Panc1 (cell line): ENCODE data around the gene NMRAL1. TPM values are rescaled to one million over a fixed set of nuclear protein-coding genes. Genes with fewer than 3 reads are reported as not detected.

Experiments used
- ATAC-seq: fragments of 200-7000 bp; cut with Tn5 transposase; 2 replicates; pipeline ENCODE4 v1.9.1; 2020; ENCODE audit warnings: mild to moderate bottlenecking, moderate library complexity
- BruUV-seq: library from RNA; stranded (reverse); fragments of 400-500 nt; replicated peaks from 2 replicates; lab custom pipeline; 2021; lab: Mats Ljungman, UMichigan
- CTCF ChIA-PET: fragments of 300-600 bp; sonication (Branson Sonifier 250); formaldehyde crosslinking; loops from one replicate; lab custom pipeline; 2022; ENCODE audit warnings: antibody characterized with exemption; lab: Charles Lee
- POLR2A ChIA-PET: fragments of 300-600 bp; sonication (Branson Sonifier 250); formaldehyde crosslinking; loops from one replicate; lab custom pipeline; 2022; ENCODE audit warnings: antibody characterized with exemption; lab: Charles Lee
- DNase-seq: peaks from one replicate; pipeline ENCODE4 v3.0.0-alpha.2; 2010; ENCODE audit warnings: low read depth, low spot score
- H3K27ac ChIP-seq: 2 replicates; pipeline ENCODE4 v1.5.1; 2011; ENCODE audit warnings: mild to moderate bottlenecking, low read length, inconsistent platforms
- H3K27me3 ChIP-seq: fragments of 200-500 bp; sonication (Bioruptor generic); 2 replicates; pipeline ENCODE4 v1.6.0; 2014; ENCODE audit warnings: low read length, inconsistent platforms; ENCODE audit not compliant: control insufficient read depth, insufficient read depth
- H3K36me3 ChIP-seq: fragments of 200-500 bp; sonication (Bioruptor generic); 2 replicates; pipeline ENCODE4 v1.5.1; 2014; ENCODE audit warnings: inconsistent platforms, mild to moderate bottlenecking, low read length, moderate library complexity; ENCODE audit not compliant: control insufficient read depth, insufficient read depth
- H3K4me1 ChIP-seq: 2 replicates; pipeline ENCODE4 v1.5.1; 2011; ENCODE audit warnings: inconsistent platforms, mild to moderate bottlenecking, low read length, moderate library complexity; ENCODE audit not compliant: control insufficient read depth, insufficient read depth
- H3K4me3 ChIP-seq, 2 experiments: 2 replicates each; pipeline ENCODE4 v1.5.1; 2011 to 2012; ENCODE audit warnings: low read depth in 2 of 2, low read length in 2 of 2, mild to moderate bottlenecking in 2 of 2, inconsistent platforms in 1 of 2, moderate library complexity in 1 of 2
- H3K9me3 ChIP-seq: fragments of 200-500 bp; sonication (Bioruptor generic); 2 replicates; pipeline ENCODE4 v1.5.1; 2014; ENCODE audit warnings: low read depth, mild to moderate bottlenecking, inconsistent platforms, low read length, moderate library complexity; ENCODE audit not compliant: control insufficient read depth, insufficient read depth
- POLR2AphosphoS5 ChIP-seq: IDR thresholded peaks from 2 replicates; pipeline ENCODE4 v1.6.1; 2012; ENCODE audit warnings: mild to moderate bottlenecking, low read depth, low read length, moderate library complexity
- SIN3A ChIP-seq: IDR thresholded peaks from 2 replicates; pipeline ENCODE4 v1.6.1; 2012; ENCODE audit warnings: low read depth, mild to moderate bottlenecking, low read length, moderate library complexity, borderline replicate concordance; ENCODE audit not compliant: insufficient read depth
- TCF7L2 ChIP-seq: IDR thresholded peaks from 2 replicates; pipeline ENCODE4 v1.6.1; 2011; ENCODE audit warnings: mild to moderate bottlenecking, low read depth, low read length, inconsistent platforms
- in situ Hi-C: cut with HindIII; loops from 2 replicates; pipeline ENCODE4 v1.10.0; 2016; ENCODE audit warnings: low sequenced_read_pairs, low pct_unique_long_range_greater_than_20kb
- intact Hi-C: fragments of 100-400 bp; cut with micrococcal nuclease; formaldehyde crosslinking; loops from one replicate; pipeline ENCODE4 v1.10.0; 2022; ENCODE audit not compliant: unreplicated experiment
- total RNA-seq: library from RNA; stranded (reverse); gene quantifications from one replicate; pipeline ENCODE4 v1.2.1, GENCODE V29; 2021; ENCODE audit not compliant: unreplicated experiment
- TF ChIP-seq, protein P1 (sequence below): fragments of 450-650 bp; IDR thresholded peaks from 2 replicates; pipeline ENCODE4 v1.5.1; 2017; ENCODE audit warnings: mild to moderate bottlenecking
- TF ChIP-seq, protein P2 (sequence below), 2 experiments: IDR thresholded peaks; 2 replicates each; pipeline ENCODE4 v1.6.1; 2011 to 2012; ENCODE audit warnings: low read depth in 2 of 2, control low read depth in 1 of 2, low read length in 1 of 2, mild to moderate bottlenecking in 1 of 2, moderate library complexity in 1 of 2; ENCODE audit not compliant: insufficient read depth in 1 of 2

Gene NMRAL1
- total RNA-seq, 1 experiment from 2014 or later, result 109 TPM

GRCh38 chr16:4500272-4500671, 25.8 kb upstream of the NMRAL1 start:
- Histone ChIP-seq H3K4me3 (no peak overlapping the region), H3K9me3 (no peaks in the 10 kb centered on the region), H3K27ac (peak overlapping the region; percentile 45; the same call in 1 of the 2 replicates), H3K36me3 (no peaks in the 10 kb centered on the region), H3K27me3 (no peaks in the 10 kb centered on the region), H3K4me1 (peaks cover 28% of the 10 kb centered on the region)
- no TSS peak for BruUV-seq
- ChIA-PET CTCF (no interaction called here), POLR2A (interaction anchor here (0.6 kb wide), 2 partner anchors 12 to 227 kb away, joined by 3 to 16 read pairs; partner anchors contain the start of gene TFAP4)
- TF ChIP-seq SIN3A, result no peak
- no peak for TF ChIP-seq POLR2AphosphoS5
- TF ChIP-seq, protein P1, sequence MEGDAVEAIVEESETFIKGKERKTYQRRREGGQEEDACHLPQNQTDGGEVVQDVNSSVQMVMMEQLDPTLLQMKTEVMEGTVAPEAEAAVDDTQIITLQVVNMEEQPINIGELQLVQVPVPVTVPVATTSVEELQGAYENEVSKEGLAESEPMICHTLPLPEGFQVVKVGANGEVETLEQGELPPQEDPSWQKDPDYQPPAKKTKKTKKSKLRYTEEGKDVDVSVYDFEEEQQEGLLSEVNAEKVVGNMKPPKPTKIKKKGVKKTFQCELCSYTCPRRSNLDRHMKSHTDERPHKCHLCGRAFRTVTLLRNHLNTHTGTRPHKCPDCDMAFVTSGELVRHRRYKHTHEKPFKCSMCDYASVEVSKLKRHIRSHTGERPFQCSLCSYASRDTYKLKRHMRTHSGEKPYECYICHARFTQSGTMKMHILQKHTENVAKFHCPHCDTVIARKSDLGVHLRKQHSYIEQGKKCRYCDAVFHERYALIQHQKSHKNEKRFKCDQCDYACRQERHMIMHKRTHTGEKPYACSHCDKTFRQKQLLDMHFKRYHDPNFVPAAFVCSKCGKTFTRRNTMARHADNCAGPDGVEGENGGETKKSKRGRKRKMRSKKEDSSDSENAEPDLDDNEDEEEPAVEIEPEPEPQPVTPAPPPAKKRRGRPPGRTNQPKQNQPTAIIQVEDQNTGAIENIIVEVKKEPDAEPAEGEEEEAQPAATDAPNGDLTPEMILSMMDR, result no peak
- TF ChIP-seq, protein P2, sequence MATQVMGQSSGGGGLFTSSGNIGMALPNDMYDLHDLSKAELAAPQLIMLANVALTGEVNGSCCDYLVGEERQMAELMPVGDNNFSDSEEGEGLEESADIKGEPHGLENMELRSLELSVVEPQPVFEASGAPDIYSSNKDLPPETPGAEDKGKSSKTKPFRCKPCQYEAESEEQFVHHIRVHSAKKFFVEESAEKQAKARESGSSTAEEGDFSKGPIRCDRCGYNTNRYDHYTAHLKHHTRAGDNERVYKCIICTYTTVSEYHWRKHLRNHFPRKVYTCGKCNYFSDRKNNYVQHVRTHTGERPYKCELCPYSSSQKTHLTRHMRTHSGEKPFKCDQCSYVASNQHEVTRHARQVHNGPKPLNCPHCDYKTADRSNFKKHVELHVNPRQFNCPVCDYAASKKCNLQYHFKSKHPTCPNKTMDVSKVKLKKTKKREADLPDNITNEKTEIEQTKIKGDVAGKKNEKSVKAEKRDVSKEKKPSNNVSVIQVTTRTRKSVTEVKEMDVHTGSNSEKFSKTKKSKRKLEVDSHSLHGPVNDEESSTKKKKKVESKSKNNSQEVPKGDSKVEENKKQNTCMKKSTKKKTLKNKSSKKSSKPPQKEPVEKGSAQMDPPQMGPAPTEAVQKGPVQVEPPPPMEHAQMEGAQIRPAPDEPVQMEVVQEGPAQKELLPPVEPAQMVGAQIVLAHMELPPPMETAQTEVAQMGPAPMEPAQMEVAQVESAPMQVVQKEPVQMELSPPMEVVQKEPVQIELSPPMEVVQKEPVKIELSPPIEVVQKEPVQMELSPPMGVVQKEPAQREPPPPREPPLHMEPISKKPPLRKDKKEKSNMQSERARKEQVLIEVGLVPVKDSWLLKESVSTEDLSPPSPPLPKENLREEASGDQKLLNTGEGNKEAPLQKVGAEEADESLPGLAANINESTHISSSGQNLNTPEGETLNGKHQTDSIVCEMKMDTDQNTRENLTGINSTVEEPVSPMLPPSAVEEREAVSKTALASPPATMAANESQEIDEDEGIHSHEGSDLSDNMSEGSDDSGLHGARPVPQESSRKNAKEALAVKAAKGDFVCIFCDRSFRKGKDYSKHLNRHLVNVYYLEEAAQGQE (IDR thresholded peaks at IDR 0.05; ENCODE audit: insufficient read depth in 1 of 2, low read depth in 2 of 2, low read length in 1 of 2), result no peak
- no peak for TF ChIP-seq TCF7L2
- intact Hi-C loops (loop anchor here (5.0 kb wide), 1 partner anchor 87 kb away; no protein-coding TSS in a partner anchor), in situ Hi-C loops (no loop called here)
- ATAC-seq, result peak; percentile 94
- no peak for DNase-seq

DNA sequence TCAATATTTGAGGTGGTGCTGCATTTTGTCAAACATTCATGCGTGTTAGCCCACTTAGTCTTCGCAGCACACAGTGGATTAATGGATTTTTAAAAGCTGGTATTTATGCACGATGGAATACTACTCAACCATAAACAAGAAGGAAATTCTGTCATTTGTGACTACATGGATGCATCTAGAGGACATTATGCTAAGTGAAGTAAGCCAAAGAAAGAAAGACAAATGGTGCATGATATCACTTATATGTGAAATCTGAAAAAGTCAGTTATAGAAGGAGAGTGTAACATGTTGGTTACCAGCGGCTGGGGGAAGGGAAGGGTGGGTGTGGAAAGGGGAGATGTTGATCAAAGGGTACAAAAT, 24.8 kb upstream of the NMRAL1 start:
- TF ChIP-seq TCF7L2 (no peak), POLR2AphosphoS5 (no peak), SIN3A (no peak)
- TF ChIP-seq, protein P2 (IDR thresholded peaks at IDR 0.05; ENCODE audit: insufficient read depth in 1 of 2, low read depth in 2 of 2, low read length in 1 of 2), result no peak
- TF ChIP-seq, protein P1, result no peak
- intact Hi-C loops (no loop called here), in situ Hi-C loops (no loop called here)
- H3K4me3 ChIP-seq, result no peak overlapping the region
- H3K9me3 ChIP-seq, result no peaks in the 10 kb centered on the region
- no peak overlapping the region for H3K27ac ChIP-seq
- H3K36me3 ChIP-seq, result no peaks in the 10 kb centered on the region
- ATAC-seq (no peak), DNase-seq (no peak)
- no peaks in the 10 kb centered on the region for H3K27me3 ChIP-seq
- ChIA-PET CTCF (no interaction called here), POLR2A (no interaction called here)
- no TSS peak for BruUV-seq
- peaks cover 30% of the 10 kb centered on the region for H3K4me1 ChIP-seq
